ENCODE measurements around the gene RPL13. TPM values are rescaled to one million over a fixed set of nuclear protein-coding genes. Genes with fewer than 3 reads are reported as not detected.

The RPL13 gene
- total RNA-seq, 4 donors from 2014 or later = 3,190 to 3,814 (median 3,321) TPM

DNA sequence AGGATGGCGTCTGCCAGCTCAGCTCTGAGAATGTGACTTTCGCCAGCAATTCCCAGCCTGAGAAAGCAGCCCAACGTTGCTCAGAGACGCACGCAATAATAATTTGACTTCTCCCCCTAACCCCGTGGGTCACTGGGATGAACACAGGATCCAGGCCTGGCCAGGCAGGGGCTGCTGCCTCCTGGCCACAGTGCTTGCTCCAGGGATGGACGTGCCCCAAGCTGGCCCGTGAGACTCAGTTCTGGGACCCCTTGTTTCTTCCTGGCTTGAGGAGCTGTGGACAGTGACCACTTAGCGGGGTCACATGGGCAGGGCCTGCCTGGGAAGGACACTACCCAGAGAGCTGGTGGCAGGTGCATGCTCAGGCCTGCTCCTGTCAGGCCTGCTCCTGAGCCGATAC is 39.4 kb downstream of the RPL13 start:
- in situ Hi-C loops (cut with MboI; ENCODE audit: low pct_ligation_motif_present in 1 of 4, low pct_unique_long_range_greater_than_20kb in 1 of 4, low sequenced_read_pairs in 3 of 4) = no loop called here
- no peaks in the 10 kb centered on the region for H3K36me3 ChIP-seq
- peaks cover 22% of the 10 kb centered on the region for H3K27me3 ChIP-seq
- intact Hi-C loops (cut with DNase I; ENCODE audit: low total_unique reads) = no loop called here
- TF ChIP-seq POLR2A (IDR thresholded peaks at IDR 0.05) (no peak), EP300 (IDR thresholded peaks at IDR 0.05; ENCODE audit: low read depth) (no peak), POLR2AphosphoS5 (IDR thresholded peaks at IDR 0.05) (no peak)
- TF ChIP-seq, protein P1, sequence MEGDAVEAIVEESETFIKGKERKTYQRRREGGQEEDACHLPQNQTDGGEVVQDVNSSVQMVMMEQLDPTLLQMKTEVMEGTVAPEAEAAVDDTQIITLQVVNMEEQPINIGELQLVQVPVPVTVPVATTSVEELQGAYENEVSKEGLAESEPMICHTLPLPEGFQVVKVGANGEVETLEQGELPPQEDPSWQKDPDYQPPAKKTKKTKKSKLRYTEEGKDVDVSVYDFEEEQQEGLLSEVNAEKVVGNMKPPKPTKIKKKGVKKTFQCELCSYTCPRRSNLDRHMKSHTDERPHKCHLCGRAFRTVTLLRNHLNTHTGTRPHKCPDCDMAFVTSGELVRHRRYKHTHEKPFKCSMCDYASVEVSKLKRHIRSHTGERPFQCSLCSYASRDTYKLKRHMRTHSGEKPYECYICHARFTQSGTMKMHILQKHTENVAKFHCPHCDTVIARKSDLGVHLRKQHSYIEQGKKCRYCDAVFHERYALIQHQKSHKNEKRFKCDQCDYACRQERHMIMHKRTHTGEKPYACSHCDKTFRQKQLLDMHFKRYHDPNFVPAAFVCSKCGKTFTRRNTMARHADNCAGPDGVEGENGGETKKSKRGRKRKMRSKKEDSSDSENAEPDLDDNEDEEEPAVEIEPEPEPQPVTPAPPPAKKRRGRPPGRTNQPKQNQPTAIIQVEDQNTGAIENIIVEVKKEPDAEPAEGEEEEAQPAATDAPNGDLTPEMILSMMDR (IDR thresholded peaks at IDR 0.05) = no peak
- H3K27ac ChIP-seq = no peak overlapping the region
- H3K9me3 ChIP-seq = no peaks in the 10 kb centered on the region
- no peak overlapping the region for H3K4me3 ChIP-seq
- no peak for DNase-seq
- 67 to 83% methylated on average over 4 to 9 of the region's 10 CpGs for WGBS, 2 donors (ENCODE audit: low coverage in 1 of 2)
- no peaks in the 10 kb centered on the region for H3K4me1 ChIP-seq

DNA sequence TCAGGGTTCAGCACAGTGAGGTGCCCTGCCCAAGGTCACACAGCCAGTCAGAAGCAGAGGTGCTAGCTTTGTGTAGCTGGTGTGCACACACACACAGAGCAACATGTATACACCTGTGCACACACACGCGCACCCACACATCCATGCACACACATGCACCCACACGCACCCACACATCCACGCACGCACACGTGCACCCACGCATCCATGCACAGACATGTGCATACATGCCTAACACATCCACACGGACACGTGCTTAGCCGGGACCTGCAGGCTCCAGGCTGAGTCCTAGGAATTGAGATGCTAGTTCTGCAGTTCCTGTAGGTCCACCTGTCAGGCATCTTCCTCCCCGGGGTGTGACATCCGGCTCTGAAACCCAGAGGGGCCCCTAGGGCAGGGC is 39.9 kb downstream of the RPL13 start:
- intact Hi-C loops (cut with DNase I; ENCODE audit: low total_unique reads) = no loop called here
- 71% methylated on average over 12 of the region's 12 CpGs; no CpG with 5 or more reads in 1 of the 2 donors for WGBS, 2 donors (ENCODE audit: low coverage in 1 of 2)
- Histone ChIP-seq H3K4me3 (no peak overlapping the region), H3K4me1 (no peaks in the 10 kb centered on the region), H3K27ac (no peak overlapping the region), H3K36me3 (no peaks in the 10 kb centered on the region), H3K27me3 (peaks cover 27% of the 10 kb centered on the region), H3K9me3 (no peaks in the 10 kb centered on the region)
- TF ChIP-seq POLR2AphosphoS5 (IDR thresholded peaks at IDR 0.05) (no peak), EP300 (IDR thresholded peaks at IDR 0.05; ENCODE audit: low read depth) (no peak), POLR2A (IDR thresholded peaks at IDR 0.05) (no peak)
- TF ChIP-seq, protein P1 (IDR thresholded peaks at IDR 0.05) = no peak
- in situ Hi-C loops (cut with MboI; ENCODE audit: low pct_ligation_motif_present in 1 of 4, low pct_unique_long_range_greater_than_20kb in 1 of 4, low sequenced_read_pairs in 3 of 4) = no loop called here
- no peak for DNase-seq

DNA sequence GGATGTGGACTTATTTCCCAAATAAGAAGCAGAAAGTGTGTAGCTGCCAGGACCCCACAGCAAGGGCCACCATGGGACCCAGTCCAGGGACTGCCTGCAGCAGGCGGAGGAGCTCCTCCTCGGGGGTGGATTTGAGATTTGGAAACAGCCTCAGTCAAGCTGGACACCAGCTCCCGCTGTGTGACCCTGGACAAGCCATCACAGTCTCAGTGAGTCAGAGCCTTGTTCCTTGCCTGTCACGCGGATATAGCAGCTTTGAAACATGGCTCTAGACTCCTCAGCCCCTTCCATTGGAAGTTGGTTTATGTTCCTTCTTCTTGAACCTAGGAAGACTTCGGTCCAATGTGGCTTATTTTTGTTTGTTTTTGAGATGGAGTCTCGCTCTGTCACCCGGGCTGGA is 40.5 kb downstream of the RPL13 start:
- no peaks in the 10 kb centered on the region for H3K4me1 ChIP-seq
- TF ChIP-seq, protein P1 (IDR thresholded peaks at IDR 0.05) = no peak
- TF ChIP-seq POLR2AphosphoS5 (IDR thresholded peaks at IDR 0.05) (no peak), EP300 (IDR thresholded peaks at IDR 0.05; ENCODE audit: low read depth) (no peak), POLR2A (IDR thresholded peaks at IDR 0.05) (no peak)
- WGBS, 2 donors (ENCODE audit: low coverage in 1 of 2) = 63% methylated on average over 8 of the region's 8 CpGs; no CpG with 5 or more reads in 1 of the 2 donors
- no peaks in the 10 kb centered on the region for H3K9me3 ChIP-seq
- no peak for DNase-seq
- in situ Hi-C loops (cut with MboI; ENCODE audit: low pct_ligation_motif_present in 1 of 4, low pct_unique_long_range_greater_than_20kb in 1 of 4, low sequenced_read_pairs in 3 of 4) (no loop called here), intact Hi-C loops (cut with DNase I; ENCODE audit: low total_unique reads) (no loop called here)
- H3K36me3 ChIP-seq = no peaks in the 10 kb centered on the region
- no peak overlapping the region for H3K4me3 ChIP-seq
- H3K27me3 ChIP-seq = peaks cover 32% of the 10 kb centered on the region
- no peak overlapping the region for H3K27ac ChIP-seq

DNA sequence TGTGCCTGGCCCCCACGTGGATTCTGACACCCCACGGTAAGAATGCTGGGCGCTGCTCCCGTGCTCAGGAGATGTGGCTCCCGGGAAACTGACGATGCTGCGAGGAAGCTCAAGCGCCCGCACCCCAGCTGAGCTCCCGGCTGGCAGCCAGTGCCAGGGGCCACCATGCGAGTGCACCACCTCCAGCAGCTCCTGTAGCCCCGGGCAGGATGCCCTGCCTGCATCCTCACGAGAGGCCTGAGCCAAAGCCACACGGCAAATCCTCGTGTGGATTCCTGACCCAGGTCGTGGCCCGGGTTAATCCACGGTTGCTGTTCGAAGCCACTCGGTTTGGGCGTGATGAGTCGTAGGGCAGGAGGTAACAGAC is 41.4 kb downstream of the RPL13 start:
- Histone ChIP-seq H3K9me3 (no peaks in the 10 kb centered on the region), H3K4me3 (no peak overlapping the region), H3K4me1 (no peaks in the 10 kb centered on the region), H3K27ac (no peak overlapping the region), H3K27me3 (peaks cover 41% of the 10 kb centered on the region), H3K36me3 (no peaks in the 10 kb centered on the region)
- intact Hi-C loops (cut with DNase I; ENCODE audit: low total_unique reads) (no loop called here), in situ Hi-C loops (cut with MboI; ENCODE audit: low pct_ligation_motif_present in 1 of 4, low pct_unique_long_range_greater_than_20kb in 1 of 4, low sequenced_read_pairs in 3 of 4) (no loop called here)
- 70 to 80% methylated on average over 2 to 18 of the region's 22 CpGs for WGBS, 2 donors (ENCODE audit: low coverage in 1 of 2)
- no peak for DNase-seq
- TF ChIP-seq POLR2A (IDR thresholded peaks at IDR 0.05) (no peak), POLR2AphosphoS5 (IDR thresholded peaks at IDR 0.05) (no peak), EP300 (IDR thresholded peaks at IDR 0.05; ENCODE audit: low read depth) (no peak)
- TF ChIP-seq, protein P1 (IDR thresholded peaks at IDR 0.05) = no peak
